Medulla oblongata (tissue), 1 donor: ENCODE measurements around the gene MRPL24.
A peak's percentile ranks its signal among the peaks of the same experiment; 100 is the strongest.

Experiments used
- DNase-seq: peaks from one replicate; pipeline ENCODE4 v3.0.0-alpha.2; 2015; ENCODE audit errors: extremely low spot score

MRPL24 gene

GRCh38 chr1:156743367-156744302 lies 2.7 kb upstream of the MRPL24 start:
- DNase-seq, result no peak

DNA sequence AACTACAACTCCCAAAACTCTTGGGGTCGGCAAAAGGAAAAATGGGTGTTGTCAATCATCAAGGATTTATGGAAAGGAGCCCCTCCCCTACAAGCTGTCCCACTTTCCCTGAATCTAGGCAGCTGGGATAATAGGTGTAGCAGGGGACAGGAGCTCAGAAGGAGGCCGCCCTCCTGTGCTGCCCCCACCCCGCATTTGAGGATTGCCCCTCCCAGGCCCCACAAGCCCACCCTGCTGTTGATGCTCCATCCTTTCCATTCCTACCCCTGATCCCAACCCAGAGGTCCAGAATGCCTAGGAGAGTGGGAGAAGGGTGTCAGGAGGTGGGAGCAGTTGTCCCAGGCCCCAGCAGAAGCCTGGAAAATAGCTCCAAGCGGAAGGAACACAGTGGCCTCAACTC lies 1.9 kb upstream of the MRPL24 start:
- DNase-seq, result no peak

- no peak for DNase-seq
These were observed 1.1 kb upstream of the MRPL24 start for GRCh38 chr1:156742017-156742416.

DNA sequence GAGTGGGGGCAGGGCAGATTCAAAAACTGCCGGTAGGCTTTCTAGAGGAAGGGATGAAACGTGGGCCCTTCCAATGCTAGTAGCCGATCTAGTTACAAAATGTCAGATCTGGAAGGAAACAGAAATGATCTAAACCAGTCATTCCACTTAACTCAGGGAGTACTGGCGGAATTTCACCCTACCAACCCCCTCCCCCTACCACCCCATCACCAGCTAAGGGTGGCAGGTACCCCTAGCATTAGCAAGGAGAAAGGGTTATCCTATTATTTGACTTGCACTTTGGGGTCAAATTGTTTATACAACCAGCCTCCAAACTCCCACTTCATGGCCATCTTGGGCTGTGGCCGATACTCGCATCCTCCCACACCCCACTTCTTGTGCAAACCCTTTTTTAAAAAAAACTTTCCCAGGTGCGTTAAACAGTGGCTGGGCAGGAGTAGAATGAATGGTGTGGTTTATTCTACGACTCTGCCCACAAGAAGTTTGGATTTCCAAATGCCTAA lies 644 bp upstream of the MRPL24 start:
- DNase-seq, result no peak

GRCh38 chr1:156740237-156740740 lies 599 bp downstream of the MRPL24 start:
- peak; percentile 36 for DNase-seq

DNA sequence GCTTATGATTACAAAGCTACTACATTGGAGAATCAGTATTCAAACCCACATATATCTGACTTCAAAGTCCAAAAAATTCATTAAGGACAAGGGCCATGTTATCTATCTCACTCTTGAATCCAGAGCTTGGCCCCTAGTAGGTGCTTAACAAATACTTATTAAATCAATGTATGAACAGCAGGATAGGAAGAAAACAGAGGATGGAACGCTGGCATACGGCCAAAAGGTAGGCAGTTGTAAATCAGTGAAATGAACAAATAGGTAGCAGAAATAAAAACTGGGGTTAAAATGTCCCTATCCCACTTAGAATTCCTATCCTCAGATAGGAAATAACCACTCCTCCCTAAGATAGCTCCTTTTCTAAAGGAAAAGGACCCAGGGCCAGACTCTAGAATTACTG lies 2.0 kb downstream of the MRPL24 start:
- no peak for DNase-seq

DNA sequence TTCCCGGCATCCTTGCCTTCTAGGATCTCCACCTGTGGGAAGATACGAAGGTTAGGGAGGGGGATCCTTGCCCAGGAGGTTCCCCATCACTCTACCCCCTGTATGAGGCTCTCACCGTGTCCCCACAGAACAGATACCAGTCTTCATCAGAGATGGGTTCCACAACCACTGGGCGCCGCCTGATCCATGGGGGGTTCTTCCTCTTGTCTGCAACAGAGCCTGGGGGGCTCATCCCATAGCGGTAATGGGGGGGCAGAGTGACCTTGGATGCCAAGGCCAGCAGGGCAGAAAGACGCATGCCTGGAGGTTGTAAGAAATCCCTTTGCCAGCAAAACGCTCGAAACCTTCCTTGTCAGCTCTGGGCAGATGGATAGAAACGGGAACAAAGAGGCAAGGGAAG lies 2.5 kb downstream of the MRPL24 start:
- no peak for DNase-seq

GRCh38 chr1:156733989-156734584 lies 6.8 kb downstream of the MRPL24 start:
- no peak for DNase-seq

GRCh38 chr1:156728599-156729462 lies 12.1 kb downstream of the MRPL24 start, which contains the start of gene ISG20L2:
Gene ISG20L2 (minus strand): TSS chr1:156728766. CDS start chr1:156727652, 1,114 bp downstream.
- peak; percentile 95 for DNase-seq

DNA sequence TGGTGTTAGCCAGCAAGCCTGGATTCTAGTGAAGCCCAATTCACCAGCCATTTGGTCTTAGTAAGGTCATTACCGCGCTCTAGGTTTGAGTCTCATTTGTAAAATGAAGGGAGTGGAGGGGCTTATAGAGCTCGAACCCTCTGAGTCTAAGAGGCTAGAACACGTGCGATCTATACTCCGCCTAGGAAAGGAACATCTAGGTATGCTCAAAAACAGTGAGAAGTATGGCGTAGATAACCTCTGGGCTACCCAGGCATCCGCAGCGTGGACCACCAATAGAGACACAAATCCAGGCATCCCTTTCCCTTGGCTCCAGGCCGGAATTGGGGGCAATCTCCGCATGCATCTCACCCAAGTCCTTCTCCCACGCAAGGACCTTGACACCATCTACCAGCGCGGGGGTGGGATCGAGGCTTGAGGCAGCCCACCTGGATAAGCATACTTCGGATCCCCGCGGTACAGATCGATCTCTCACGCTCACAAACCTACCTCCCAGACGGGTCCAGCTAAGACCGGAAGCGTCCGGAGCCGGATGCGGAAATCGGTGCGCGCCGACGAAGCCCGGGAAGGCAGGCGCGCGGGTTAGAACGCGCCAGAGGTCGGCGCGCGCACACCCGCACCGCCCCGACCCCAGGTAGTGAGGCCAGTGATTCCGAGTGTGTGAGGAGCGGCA lies 12.8 kb downstream of the MRPL24 start, which contains the start of gene METTL25B:
Gene METTL25B (plus strand): TSS at position 544 of the 673 bp plus-strand sequence. CDS start 636 bp downstream, outside the sequence.
- peak; percentile 81 for DNase-seq

DNA sequence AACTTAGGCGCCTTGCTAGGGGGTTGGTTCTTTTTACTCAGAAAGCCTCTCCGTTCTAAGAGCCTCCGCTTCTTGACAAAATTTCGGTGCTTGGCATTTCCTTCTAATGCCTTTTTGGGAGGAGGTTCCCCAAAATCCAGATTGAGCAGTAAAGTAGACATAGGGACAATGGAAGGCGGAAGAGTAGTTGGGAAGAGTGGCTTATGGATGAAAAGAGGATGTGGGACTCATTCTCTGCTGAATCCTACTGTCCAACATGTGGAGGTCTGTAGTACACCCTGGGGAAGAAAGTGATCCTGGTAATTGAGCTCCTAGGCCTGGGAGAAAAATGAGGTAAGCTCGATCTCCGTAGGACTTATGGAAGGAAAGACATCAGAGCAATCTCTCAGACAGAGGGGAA lies 13.4 kb downstream of the MRPL24 start:
- DNase-seq, result no peak

- DNase-seq, result peak; percentile 72
These were observed 14.2 kb downstream of the MRPL24 start for GRCh38 chr1:156726549-156727226.

DNA sequence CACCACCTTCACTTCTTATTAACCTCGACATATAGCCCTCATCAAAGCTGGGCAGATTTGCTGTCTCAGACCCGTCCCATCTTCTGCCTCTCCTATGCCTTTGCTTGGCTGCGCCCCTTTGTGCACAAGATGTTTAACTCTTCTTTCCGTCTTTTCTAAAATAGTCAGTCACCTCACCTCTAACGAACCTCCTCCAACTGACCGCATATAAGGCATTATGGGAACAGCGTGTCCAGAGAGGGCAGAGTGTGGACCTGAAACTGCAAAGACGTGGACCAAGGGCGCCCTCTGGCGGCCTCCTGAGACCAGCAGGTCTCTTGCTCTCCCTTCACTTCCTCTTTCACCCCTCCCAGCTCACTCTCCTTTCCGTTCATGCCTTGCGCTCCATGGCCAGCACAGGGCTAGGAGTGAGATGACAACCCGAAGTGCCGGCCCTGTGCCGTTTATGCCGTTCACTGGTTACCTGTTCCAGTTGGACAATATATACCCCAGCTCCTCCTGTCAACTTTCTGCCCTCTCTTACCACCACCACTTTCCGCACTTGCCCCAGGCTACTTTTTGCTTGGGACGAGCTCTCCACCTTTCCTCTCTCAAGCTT lies 15.1 kb downstream of the MRPL24 start:
- DNase-seq, result peak; percentile 94

DNA sequence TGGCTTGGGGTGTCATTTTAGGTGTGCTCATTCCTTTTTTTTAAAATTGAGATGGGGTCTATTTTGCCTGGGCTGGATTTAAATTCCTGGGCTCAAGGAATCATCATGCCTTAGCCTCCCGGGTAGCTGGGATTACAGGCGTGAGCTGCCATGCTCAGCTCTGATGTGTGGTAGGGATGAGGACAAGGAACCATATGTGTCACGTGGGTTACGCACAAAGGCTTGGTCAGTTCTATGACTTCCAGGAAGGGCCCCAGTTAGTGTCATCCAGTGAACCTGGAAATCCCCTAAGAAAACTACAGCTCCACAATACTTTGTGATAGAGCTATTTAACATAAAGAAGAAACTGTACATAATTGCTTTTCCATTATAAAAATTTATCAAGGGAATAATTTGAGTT lies 19.4 kb downstream of the MRPL24 start:
- no peak for DNase-seq

DNA sequence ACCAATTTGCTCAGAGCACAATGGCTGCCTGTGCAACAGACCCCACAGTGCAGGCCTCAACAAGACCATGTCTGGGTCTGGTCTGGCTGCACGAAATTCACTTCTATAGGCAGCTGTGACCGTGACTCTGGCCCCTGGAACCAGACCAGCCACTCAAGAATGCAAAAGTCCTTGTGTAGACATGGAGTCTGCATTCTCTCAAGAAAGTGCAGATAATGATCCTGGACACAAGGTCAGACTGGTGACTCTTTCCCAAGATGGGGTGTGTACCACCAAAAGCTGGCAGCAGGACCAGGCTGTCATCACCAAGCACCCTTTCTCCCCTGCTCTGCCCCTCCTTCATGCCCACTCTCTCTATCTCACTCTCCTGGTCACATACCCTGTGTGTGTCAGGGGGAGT lies 19.8 kb downstream of the MRPL24 start:
- no peak for DNase-seq

GRCh38 chr1:156717351-156717750 lies 23.5 kb downstream of the MRPL24 start:
- no peak for DNase-seq

DNA sequence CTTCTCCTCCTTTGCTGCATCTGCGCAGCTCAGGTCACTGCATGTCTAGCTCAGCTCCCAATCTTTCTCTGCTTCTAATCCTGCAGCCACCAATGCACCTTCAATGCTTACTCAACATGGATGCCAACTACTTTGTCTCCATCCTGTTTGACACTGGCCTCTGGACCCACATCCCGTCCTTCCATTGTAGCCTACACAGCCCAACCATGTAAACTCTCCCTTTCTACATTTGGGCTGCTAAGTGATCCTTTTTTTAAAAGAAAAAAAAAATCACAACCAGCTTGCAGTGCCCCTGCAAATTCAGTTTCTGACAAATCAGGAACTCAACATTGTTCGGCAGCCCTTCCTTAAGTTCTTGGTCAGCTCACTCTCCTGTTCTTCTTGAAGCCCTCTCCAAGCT lies 26.1 kb downstream of the MRPL24 start:
- DNase-seq, result no peak

DNA sequence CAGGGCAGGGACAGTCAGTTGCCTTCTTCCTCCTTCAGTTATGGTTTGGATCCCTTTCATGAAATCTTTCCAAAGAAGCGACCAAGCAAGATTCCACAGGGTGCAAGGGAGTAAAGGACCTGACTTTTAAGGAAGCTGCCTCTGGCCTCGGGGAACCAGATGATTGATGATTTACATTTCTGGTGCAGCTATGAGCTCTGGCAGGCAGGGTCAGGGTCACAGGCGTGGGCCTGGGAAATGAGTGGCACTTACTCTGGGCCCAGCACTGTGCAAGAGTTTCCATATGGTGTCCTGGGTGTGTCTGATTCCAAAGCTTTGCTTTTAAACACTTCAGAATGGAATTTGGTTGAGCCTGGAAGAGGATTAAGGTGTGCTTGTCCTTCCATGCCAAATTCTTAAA lies 28.3 kb downstream of the MRPL24 start:
- no peak for DNase-seq

- DNase-seq, result no peak
These were observed 29.7 kb downstream of the MRPL24 start for GRCh38 chr1:156711011-156711817.
